SK-N-SH treated with all-trans-retinoic acid at 6 μM for 48 hours (cell line): ENCODE data around the gene POU2F1.

ENCODE experiments used
- ATAC-seq: fragments of 200-7000 bp; cut with Tn5 transposase; 3 replicates; pipeline ENCODE4 v1.9.1; 2020; ENCODE audit warnings: mild to moderate bottlenecking, moderate library complexity
- CREB5 ChIP-seq: fragments of 250-450 bp; sonication (Bioruptor Pico); IDR thresholded peaks from 2 replicates; pipeline ENCODE4 v1.5.1; 2020; ENCODE audit warnings: low read depth, mild to moderate bottlenecking, moderate library complexity
- CSDC2 ChIP-seq: fragments of 250-450 bp; sonication (Bioruptor Pico); IDR thresholded peaks from 2 replicates; pipeline ENCODE4 v1.5.0; 2020; ENCODE audit warnings: mild to moderate bottlenecking, moderate library complexity
- ESRRG ChIP-seq: fragments of 250-450 bp; sonication (Bioruptor Pico); IDR thresholded peaks from 2 replicates; pipeline ENCODE4 v1.6.1; 2021; ENCODE audit warnings: mild to moderate bottlenecking
- GLIS3 ChIP-seq: fragments of 250-450 bp; sonication (Bioruptor Pico); IDR thresholded peaks from 2 replicates; pipeline ENCODE4 v1.5.0; 2020; ENCODE audit warnings: mild to moderate bottlenecking, moderate library complexity
- RARB ChIP-seq: fragments of 250-450 bp; sonication (Bioruptor Pico); IDR thresholded peaks from 2 replicates; pipeline ENCODE4 v1.8.0; 2021; ENCODE audit warnings: mild to moderate bottlenecking, moderate library complexity
- TOX ChIP-seq: fragments of 250-450 bp; sonication (Bioruptor Pico); IDR thresholded peaks from 2 replicates; pipeline ENCODE4 v1.8.0; 2021; ENCODE audit warnings: mild to moderate bottlenecking, moderate library complexity, borderline replicate concordance
- ZC3H10 ChIP-seq: fragments of 250-450 bp; sonication (Bioruptor Pico); IDR thresholded peaks from 2 replicates; pipeline ENCODE4 v1.5.1; 2021; ENCODE audit warnings: mild to moderate bottlenecking, moderate library complexity
- ZFP30 ChIP-seq: fragments of 450-650 bp; formaldehyde crosslinking; IDR thresholded peaks from 2 replicates; pipeline ENCODE4 v1.5.0; 2022; ENCODE audit warnings: mild to moderate bottlenecking, moderate library complexity
- TF ChIP-seq, protein P1 (sequence below): fragments of 250-450 bp; sonication (Bioruptor Pico); IDR thresholded peaks from 2 replicates; pipeline ENCODE4 v1.5.0; 2020; ENCODE audit warnings: mild to moderate bottlenecking, moderate library complexity

Gene POU2F1

GRCh38 chr1:167473761-167474160, 253.1 kb downstream of the POU2F1 start:
- TF ChIP-seq GLIS3 (CRISPR knock-in tag) (no peak), ZFP30 (no peak), ESRRG (CRISPR knock-in tag) (no peak)
- ATAC-seq: no peak

GRCh38 chr1:167474191-167474641, 253.5 kb downstream of the POU2F1 start:
- TF ChIP-seq CSDC2 (CRISPR knock-in tag) (no peak), RARB (CRISPR knock-in tag) (no peak), ZFP30 (no peak), ZC3H10 (CRISPR knock-in tag) (no peak), CREB5 (no peak)
- ATAC-seq: no peak

DNA sequence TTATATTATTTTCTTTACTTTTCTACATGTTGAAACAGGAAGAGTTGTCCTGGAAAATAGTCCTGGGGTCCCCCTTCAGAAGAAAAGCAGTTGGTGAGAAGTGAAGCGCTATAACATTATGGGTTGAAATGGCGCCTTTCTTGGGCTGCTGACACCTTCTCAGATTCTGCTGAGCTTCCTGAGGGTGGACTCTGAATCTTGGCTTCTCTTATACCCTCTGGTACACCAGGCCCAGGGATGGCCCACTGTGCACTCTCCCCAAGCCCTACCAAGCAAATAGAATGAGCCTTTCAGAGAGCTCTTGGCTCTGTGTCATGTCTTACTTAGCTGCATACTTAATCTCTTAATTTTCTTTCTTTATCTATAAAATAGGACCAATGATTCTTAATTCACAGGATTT, 255.4 kb downstream of the POU2F1 start:
- no peak for TF ChIP-seq TOX (CRISPR knock-in tag)
- TF ChIP-seq, protein P1, sequence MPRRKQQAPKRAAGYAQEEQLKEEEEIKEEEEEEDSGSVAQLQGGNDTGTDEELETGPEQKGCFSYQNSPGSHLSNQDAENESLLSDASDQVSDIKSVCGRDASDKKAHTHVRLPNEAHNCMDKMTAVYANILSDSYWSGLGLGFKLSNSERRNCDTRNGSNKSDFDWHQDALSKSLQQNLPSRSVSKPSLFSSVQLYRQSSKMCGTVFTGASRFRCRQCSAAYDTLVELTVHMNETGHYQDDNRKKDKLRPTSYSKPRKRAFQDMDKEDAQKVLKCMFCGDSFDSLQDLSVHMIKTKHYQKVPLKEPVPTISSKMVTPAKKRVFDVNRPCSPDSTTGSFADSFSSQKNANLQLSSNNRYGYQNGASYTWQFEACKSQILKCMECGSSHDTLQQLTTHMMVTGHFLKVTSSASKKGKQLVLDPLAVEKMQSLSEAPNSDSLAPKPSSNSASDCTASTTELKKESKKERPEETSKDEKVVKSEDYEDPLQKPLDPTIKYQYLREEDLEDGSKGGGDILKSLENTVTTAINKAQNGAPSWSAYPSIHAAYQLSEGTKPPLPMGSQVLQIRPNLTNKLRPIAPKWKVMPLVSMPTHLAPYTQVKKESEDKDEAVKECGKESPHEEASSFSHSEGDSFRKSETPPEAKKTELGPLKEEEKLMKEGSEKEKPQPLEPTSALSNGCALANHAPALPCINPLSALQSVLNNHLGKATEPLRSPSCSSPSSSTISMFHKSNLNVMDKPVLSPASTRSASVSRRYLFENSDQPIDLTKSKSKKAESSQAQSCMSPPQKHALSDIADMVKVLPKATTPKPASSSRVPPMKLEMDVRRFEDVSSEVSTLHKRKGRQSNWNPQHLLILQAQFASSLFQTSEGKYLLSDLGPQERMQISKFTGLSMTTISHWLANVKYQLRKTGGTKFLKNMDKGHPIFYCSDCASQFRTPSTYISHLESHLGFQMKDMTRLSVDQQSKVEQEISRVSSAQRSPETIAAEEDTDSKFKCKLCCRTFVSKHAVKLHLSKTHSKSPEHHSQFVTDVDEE (CRISPR knock-in tag): no peak
- no peak for TF ChIP-seq GLIS3 (CRISPR knock-in tag)
- no peak for ATAC-seq
